Measurements from ENCODE around the gene ADTRP.

Gene ADTRP

GRCh38 chr6:11754625-11755271 lies 23.9 kb downstream of the ADTRP start:
- no peak for DNase-seq

DNA sequence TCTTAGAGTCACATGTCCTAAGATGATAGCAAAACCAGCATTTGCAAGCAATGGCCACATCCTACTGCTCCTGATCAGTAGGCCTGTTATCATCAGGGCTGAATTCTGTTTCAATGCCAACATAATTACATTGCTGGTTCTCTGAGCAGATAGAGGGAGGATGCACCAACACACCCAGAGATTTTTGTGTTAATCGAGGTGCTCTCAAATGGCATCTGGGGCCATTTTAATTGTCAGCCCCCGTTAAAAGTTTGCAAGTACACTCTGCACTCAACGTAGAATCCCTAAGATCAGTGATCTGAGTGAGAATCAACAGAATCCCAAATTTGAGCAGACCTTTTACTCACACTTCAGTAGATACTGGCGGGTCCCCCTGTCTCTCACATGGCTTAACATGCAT lies 24.8 kb downstream of the ADTRP start:
- no peak for DNase-seq

DNA sequence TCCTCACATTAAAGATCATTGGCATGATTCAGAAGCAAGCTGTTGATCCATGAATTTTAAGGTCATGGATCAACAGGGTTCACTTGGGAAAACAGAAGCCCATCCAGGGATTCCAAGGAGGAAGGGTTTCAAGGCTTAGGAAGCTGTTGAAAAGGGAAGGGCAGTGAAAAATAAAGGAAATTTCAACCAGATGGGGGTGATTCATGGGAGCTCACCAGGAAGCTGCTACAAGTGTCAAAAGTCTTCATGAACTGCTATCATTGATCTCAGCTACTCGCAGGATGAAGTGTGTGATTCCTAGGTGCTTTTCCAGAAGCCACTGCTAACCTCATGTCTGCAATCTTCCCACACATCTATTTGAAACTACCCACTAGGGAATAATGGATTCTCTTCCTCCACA lies 26.2 kb downstream of the ADTRP start:
- DNase-seq: no peak

GRCh38 chr6:11750682-11751081 lies 27.9 kb downstream of the ADTRP start:
- DNase-seq: no peak

DNA sequence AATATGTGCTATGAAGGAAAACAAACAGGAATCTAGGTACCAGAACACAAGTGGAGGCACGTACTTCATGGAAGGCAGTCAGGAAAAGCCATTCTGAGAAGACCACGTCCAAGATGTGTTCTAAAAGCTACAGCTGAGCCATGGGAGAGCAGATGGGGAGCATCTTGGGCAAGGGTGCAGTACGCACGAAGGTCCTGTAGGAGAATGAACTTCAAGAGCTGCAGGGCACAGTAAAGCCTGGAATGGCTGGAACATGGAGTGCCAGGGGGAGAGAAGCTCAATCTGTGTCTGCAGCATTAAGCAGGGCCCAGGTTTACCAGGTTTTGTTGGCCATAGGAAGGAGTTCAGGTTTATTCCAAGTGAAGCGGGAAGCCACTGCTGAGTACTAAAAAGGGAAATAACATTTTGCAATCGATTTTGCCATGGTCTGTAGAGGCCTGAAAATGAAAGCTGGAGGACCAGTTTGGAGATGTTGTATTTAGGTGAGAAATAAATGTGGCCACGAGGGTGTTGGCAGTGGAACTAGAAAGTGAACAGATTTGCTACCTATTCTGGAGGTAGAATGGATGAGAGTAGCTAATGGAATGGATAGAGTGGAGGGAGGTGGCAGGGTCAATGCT lies 29.9 kb downstream of the ADTRP start:
- DNase-seq: no peak

- DNase-seq: no peak
Measured at GRCh38 chr6:11747021-11747420, 31.6 kb downstream of the ADTRP start.

- no peak for DNase-seq
Measured at GRCh38 chr6:11744753-11745152, 33.9 kb downstream of the ADTRP start.

DNA sequence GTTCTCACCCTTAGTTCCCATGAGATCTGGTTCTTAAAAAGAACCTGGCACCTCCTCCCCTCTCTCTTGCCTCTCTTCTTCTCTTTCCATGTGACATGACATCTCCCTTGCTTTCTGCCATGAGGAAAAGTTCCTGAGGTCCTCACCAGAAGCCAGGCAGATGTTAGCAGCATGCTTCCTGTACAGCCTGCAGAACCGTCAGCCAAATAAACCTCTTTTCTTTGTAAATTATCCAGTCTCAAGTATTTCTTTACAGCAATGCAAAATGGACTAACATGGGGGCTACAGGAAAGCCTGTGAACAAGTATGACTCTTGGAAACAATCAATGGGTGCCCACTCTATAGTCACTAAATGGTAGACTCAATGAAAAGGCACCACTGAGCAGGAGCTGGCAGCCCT lies 34.5 kb downstream of the ADTRP start:
- no peak for DNase-seq

GRCh38 chr6:11740875-11741274 lies 37.7 kb downstream of the ADTRP start:
- DNase-seq: no peak

DNA sequence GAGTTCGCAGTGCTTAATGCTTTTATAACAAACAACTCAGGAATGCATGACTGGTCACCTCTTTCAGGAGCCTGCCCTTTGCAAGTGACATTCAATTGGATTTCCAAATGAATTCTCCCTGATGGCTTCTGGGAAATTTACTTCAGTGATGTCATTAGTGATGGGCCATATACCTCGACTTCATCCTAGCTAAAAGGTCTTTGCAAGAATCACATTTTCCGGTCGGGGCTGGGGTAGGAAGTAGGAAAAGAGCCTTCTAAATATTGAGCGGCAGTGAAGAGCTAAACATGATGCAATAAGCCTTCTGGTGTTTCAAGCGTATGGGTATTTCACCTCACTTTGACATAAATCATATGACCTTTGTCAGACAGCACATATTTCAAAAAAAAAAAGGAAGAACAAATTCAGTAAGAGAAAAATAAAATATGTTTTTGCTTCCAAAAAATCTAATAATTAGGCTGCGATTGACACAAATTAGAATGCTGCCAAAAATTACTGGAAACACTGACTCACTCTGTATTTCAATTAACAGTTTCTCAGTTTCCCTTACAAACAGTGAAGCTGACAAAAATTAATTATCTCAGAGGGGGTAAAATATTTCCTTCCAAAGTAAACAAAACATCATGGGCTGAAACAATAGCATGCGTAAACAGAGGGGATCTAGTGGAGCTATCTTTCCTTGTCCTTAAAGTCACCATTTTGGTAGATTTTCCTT lies 39.8 kb downstream of the ADTRP start:
- no peak for DNase-seq

DNA sequence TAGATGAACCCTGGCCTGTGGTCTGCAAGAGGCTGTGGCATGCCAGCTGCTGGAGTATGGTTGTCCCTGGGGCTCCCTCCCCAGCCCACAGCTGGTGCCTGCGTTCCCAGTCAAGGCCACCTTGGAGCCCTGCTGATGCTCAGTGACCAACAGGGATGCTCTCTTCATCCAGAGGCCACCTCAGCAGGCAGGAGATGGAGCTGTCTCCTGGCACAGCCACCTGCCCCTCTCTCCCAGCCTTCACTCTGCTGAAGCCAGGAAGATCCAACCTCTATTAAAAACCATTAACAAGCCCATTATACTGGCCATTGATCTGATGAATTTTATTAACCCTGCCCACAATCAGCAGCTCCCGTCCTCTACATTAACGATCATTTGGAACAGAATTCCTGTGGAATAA lies 40.4 kb downstream of the ADTRP start:
- no peak for DNase-seq

- no peak for DNase-seq
Measured at GRCh38 chr6:11736601-11737000, 42.0 kb downstream of the ADTRP start.

DNA sequence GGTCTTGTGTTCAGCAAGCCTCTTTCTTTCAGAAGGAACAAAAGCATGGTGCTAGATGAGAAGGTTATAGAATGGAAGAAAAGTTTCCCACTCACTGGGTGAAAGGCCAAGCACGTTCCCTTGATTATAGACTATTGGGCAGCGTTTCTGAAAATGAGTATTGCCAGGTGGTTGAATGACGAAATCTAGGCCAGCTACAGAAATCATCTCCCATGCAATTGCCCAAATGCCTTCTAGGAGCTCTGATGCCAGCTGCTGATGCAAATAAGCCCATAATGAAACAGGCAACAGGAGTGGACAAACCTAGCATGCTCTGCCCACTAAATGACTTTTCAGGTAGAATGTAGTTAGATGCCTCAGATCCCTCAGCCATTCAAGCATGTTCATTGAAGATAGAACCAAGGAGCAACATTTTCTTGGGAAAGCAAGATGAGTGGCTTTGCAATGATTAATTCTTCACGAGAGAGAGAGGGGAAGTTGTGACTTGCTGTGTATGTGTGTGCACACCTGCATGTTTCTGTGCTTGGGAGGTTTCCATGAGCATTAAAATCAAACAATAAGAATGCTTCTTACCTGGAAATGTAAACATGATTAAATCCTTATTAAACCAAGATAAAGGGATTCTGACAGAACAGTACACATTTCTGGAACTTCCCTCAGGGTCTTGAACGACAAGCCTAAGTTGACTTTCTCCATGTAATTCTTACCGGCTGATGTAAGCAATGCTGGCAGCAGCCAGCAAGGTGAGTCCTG lies 43.6 kb downstream of the ADTRP start:
- DNase-seq: no peak

DNA sequence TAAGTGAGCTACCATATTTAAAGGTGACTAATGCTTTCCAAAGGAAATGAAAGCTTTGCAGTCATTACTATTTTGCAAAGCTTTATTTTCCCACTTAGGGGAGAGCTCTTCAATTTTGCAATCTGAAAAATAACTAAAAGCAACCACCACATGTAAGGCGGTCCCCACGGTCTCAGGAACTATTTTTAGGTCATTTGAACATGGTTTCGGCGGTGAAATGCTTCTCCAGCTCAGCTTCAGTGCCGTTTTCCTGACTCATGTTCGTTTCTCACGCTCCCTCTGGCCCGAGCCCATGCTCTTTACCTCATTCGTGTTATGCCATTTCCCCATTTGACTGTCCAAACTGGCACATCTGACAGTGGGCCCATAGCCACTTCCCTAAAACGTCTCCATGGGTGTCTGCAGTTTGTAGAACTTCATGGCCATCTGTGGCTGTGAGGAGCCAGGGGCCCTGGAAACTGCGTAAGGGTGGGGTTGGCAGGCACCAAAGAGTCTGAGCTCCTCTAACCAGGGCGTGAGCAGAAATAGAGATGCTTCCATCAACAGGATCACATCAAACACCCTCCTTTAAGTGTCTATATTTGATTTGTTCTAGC lies 46.5 kb downstream of the ADTRP start:
- DNase-seq: no peak

- DNase-seq: no peak
Measured at GRCh38 chr6:11731423-11731822, 47.2 kb downstream of the ADTRP start.

DNA sequence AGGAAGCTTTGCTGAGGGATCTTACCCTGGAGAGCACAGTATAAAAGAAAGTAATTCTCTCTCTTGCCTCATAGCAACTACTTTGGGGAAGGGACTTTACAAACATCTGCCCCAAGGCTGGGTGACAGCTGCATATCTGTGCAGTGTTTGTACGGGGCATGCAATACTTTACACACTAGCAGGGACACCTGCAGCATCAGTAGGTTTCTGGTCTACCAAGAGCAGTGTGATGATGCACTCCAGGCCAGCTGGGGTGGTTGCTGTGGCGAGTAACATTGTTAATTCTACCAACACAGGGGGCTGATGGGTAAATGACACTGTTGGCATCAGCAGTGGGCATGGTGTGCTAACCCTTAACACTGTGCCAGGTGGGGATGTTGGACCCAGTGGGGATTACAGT lies 48.0 kb downstream of the ADTRP start:
- DNase-seq: no peak

GRCh38 chr6:11729076-11729475 lies 49.5 kb downstream of the ADTRP start:
- no peak for DNase-seq

GRCh38 chr6:11727998-11728961 lies 50.3 kb downstream of the ADTRP start:
- DNase-seq: peak; percentile 76

- DNase-seq: no peak
Measured at GRCh38 chr6:11727346-11727997, 51.1 kb downstream of the ADTRP start.

DNA sequence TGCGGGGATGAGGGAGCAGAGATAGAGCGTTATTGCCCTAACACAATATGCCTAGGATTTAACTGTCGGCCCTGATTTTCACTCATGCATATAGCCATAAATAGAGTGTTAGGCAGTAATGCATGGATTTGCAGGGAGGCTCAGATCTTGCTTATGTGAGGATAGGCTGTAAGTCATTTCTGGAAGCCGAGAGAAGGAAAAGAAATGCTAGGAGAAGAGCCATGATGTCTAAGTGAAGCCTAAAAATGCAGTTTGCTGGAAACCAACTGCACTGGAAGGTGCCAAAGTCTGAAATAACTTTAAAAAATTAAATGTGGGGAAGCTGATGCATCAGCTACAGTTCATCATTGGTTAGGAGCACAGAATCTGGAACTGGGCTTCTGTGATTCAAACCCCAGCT lies 54.3 kb downstream of the ADTRP start:
- no peak for DNase-seq

- DNase-seq: no peak
Measured at GRCh38 chr6:11722805-11723631, 55.6 kb downstream of the ADTRP start.
